Fibroblast of skin of abdomen (primary cell): Measurements from ENCODE around the gene ZNF516.
A peak's percentile ranks its signal among the peaks of the same experiment; 100 is the strongest.

ENCODE experiments used
- DNase-seq: peaks from one replicate; pipeline ENCODE4 v3.0.0-alpha.2; 2013

ZNF516 gene

DNA sequence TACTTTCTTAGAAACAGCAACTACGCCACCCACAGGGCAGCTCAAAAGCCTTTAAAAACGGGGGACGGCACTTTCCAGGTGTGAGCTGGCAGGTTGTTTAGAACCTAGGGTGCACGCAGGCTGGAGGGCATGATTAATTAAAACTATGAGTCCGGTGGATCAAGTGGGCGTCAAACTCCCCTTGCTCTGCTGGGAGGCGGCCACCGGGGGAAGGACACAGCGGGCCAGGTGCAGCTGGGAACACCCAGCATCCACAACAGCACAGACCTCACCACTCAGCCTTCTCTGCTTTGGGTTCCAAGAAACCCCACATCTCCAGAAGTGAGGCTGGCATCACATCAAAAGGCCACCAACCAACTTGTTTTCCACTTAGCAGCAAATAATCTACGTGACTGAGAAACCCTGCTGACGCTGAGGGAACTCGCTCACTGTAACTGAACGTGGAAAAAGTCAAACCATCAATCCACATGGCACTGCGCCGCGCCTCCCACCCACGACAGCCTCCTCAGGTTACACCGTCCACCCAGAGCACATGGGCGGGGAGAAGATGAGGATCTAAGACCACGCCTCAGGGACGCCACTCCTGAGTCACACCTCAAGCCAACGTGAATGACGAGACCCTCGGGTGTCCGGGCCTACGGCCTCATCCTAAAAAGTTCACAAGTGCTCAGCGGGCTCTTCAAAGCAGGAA lies 118.2 kb downstream of the ZNF516 start:
- no peak for DNase-seq

DNA sequence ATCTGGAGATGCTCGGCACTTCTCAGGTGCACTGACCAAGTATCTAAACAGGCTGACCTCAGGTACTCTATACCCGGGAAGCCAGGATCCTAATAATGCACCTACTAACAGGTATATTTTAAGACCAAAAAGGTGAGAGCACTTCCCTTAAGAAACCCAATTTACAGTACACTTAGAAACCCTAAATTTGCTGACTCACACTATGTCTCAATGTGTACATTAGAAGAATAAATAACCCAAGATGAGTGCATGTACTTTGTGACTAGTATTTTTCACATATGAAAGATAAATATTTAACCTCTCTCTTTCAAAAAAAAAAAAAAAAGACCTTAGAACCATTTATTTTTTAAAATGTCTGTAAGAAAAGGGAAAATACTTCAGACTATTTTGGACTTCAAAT lies 118.8 kb downstream of the ZNF516 start:
- no peak for DNase-seq

DNA sequence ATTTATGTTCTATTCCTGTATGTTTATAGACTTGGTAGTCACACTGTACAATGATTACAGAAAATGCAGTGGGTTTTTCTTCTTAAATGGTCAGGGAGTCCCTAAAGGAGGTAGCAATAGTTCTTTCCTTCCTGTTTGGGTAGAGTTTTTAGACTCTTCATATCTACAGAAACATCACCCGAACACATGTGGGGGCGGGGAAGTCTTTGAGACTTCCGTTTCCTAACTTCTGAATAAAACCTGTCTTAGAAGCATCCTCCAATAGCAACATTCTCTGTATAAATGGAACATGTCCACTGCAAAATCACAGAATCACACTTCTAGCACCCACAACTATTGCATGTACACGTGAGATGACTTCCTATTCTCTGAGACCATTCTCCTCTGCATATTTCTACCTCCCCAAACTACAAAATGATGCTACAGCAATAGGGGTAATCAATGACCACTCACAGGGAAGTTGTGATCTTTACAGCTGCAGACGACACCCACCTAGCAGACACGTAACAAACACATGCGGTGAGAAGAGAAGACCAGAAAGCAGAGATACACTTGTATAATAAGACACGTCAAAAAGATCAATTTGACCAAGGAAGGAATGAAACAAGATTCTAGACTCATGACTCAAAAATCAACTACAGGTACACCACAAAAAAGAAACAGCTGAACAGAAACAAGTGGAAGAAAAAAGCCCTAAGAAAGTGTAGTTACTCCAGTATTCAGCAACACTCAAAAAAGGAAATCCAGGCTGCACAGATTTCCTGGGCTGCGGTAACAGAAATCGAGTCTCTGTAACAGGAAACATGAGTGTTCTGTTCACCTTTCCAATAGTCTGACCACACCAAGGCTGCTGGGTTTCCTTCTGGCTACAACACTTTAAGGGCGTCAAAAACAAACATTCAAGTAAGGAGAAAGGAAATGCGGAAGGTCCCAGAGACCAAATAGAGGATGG lies 120.4 kb downstream of the ZNF516 start:
- no peak for DNase-seq

DNA sequence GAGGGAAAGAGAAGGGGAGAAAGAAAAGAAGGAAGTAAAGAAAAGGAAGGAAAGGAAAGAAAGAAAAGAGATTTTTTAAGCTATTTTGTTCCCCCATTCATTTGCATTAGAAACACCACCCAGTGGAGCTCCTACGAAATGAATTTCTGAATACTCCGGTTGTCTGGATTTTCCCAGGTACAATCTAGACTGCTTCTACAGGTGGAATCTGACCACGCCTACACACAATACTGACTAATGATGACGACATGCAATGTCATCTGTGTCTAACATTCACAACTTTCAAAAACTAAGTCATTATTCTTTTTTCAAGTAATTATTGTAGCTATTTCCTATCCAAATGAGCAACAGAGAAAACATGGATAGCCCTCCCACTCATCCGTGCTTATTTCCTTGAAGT lies 121.7 kb downstream of the ZNF516 start:
- no peak for DNase-seq

DNA sequence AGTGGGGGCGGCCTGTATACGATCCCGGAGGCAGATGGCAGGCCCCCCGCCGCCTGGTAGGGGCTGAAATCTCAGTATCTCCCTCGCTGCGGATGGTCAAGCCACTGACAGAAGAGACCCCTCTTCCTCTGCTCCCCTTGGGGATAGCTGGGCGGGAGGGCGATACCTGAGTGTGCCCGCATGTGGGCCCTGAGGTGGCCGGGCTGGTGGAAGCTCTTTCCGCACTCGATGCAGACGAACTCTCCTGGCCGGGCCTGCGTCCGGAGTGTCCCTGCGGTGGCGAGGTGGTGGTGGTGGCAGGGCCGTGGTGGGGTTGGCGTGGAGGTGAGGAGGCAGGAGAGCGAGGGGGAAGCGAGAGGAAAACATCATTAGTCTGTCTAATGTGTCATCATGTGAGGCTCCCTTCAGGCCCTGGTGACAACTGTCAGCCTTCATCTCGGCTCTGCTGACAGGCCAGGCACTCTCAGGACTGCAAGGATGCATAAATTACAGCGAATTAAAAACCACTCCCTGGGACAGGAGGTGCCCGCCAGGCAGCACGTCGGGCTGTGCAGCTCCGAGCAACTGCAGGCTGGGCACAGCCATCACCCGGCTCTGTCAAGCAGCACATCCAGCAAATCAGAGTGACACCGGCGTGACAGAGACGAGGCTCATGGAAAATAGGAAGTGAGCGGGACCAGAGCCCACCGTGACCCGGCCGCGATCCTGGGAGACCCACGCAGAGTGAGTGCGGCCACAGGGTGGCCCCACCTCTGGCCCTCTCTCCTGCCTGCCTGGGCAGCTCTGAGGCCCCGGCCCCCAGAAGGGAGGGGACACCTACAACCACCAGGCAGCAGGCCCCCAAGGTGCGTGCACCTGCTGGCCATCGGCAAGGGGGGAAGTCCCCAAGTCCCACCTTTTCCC lies 123.5 kb downstream of the ZNF516 start:
- DNase-seq = no peak

DNA sequence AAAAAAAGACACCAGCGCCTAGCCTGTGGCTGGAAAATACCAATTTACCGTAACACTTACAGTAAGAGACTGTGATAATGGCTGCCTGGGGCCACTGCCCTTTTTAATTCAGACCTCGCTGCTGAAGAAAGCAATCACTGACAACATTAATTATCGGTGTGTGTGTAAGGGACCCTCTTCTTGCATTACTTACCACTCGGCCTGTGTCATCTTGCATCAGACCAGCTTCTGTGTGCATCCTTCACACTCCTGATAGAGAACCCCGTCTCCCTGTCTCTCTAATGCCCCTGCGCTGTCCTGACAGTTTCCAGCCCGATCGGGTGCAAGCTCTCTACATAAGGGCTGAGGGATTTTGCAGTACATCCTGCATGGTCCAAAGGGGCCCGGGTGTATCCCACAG lies 124.4 kb downstream of the ZNF516 start:
- no peak for DNase-seq

DNA sequence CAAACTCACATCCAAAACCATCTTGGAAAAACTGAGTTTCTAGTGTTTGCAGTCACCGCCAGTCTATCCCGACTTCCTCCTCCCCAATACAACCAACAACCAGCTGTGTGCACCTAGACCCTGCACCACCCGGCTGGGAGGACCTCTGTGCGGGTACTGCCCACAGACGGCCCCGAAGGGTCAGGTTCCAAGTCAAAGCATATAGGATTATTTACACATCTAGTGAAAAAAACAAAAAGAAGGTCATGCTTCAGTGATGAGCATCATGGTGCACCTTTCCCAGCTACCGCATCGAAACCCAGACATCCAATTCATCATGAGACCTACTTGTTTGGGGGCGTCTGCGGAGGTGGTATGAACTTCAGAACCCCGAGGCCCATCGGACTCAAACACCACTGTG lies 124.8 kb downstream of the ZNF516 start:
- no peak for DNase-seq

DNA sequence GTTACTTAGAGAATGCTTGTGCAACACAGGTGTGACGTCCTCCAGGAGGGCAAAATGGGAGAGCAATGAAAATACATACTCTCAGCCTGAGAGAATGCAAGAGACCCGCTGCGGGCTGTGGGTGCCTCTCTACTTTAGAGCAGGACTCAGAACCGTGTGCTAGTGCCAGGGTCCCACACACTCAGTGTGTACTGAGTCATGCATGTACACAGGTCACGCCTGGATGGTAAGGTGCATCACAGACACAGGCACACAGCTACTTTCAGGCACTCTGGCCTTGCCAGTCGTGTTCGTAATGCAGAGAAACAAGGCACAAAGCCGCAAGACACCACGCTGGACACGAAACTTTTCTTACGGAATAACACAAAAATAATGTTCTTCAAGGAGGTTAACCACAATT lies 125.3 kb downstream of the ZNF516 start:
- no peak for DNase-seq

DNA sequence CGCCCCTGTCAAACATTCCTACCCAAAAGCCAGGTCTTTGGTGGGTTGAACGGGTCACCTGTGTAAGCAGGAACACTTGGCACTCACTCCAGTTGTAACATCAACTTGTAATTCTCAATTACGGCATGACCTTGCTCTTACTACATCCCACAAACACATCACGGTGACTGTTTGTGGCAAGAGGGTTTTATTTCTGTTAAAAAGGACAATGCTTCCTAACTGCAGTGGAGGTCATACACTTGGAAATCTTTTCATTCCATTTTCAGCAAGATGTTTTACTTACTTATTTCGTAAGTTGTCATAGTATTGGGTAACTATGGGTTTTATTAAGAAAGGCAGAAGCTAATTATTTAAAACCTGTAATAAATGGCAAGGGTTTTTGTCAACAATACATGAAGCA lies 126.1 kb downstream of the ZNF516 start:
- DNase-seq = no peak

DNA sequence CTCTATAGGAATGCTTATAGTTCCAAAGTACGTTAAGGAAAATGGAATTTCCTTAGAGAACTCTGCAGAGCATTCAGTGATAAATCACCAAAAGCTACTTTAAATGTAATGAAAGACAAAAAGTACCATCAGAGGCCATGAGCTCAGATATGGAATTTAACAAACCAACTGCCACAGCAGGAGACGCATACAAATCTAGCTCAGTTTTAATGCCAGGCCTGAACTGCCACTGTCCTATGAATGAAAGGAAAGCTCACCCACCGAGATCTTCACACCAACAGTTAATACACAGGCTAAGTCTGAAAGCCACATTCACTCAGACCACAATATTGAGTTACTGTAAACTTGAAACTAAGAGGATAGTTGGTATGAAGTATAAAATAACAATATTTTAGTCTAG lies 126.8 kb downstream of the ZNF516 start:
- DNase-seq = no peak

DNA sequence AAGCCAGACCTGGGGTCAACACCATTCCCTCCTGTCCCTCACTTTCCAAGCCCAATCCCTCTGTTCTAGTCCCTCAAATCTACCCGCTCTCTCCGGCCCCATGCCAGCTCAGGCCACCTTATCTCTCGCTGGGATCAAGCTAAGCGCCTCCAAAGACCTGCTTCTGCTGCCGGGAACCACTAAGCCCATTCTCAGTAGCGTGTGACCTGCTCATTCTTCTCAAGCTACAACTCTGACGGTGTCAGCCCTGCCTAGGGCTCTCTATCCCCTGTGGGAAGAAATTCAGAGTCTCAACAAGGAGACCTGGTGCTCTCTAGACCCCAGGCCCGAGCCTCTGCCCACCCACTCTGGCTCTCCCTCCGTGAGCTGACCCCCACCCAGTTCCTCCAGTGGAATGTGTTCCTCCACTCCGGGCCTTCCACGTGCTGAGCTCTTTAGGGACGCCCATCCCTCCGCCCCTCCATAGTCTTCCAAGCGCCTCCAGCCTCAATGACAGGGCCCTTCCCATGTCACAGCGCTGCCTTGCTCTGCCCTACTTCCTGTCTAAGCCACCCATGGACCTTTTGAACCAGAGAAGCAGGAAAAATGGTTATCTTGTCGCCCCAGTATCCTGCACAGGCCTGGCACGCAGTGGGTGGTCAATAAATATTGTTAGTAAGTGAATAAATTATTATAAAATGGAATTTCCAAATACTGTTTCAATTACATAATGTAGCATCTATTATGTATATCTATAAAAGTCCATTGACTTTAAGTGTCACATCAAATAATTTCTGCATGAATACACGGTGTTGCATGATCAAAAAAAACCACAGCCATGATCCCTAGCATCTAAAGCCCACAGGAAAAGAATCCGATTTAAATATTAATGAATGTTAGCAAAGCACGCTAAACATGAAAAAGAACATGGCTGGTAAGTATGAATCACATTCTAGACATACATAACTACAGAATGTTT lies 127.6 kb downstream of the ZNF516 start:
- DNase-seq = no peak

DNA sequence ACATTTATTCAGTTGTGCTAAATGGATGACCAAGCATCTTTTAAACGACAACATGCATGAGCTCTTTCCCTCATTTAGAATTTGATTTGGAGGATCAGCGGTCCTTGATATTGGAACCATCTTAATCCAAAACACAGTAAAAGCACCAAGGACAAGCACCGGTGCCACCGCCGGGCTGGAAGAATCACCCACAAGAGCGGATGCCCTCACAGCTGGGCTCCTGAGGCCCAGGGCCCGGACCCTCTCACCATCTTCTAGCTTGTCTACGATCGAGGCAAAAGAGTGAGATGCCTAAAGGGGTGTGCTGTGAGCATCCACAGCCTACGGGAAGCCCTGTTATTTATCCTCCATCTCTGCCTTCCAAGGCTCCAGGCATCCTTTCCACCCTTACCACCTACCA lies 129.5 kb downstream of the ZNF516 start:
- no peak for DNase-seq

DNA sequence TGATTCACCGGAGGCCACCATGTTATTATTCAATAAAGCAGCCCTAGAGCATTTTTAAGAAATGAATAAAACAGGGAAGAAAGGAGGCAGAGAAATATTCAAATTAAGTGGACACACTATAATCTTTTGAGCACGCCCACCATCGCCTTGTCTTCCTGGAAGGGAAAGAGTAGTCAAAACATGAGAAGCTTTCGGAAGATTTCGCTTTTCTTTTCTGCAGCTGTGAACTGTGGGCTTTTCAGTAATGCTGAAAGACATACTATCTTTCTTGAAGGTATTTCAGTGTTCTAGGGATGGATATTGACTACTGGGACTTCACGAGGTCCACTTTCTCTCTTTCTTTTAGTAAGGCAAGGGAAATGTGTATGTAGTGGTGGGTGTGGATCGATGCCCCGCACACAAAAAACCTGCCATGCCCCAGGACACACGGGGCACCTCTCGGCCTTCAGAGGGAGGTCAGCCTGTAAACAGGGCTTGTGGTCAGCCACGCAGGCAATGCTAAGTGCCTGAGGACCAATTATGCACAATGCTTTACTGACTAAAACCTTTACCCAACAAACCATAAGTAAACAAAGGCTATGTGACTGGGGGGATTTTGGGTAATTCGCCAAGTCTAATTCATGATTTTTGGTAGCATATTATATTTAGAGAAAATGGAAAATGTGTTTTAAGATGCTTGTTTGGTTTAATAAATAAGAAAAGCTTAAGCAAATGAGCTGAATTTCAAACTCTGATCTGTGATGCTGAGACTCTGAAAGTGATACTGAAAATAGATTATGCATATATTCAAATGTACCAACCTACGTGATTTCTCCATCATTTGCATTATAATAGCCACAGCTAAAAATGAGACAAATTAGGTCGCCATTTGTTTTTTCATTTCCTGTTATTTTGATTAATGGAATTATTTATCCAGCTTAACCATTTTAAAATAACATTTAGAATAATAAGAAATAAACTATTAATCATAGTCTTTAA lies 130.5 kb downstream of the ZNF516 start:
- DNase-seq = no peak

DNA sequence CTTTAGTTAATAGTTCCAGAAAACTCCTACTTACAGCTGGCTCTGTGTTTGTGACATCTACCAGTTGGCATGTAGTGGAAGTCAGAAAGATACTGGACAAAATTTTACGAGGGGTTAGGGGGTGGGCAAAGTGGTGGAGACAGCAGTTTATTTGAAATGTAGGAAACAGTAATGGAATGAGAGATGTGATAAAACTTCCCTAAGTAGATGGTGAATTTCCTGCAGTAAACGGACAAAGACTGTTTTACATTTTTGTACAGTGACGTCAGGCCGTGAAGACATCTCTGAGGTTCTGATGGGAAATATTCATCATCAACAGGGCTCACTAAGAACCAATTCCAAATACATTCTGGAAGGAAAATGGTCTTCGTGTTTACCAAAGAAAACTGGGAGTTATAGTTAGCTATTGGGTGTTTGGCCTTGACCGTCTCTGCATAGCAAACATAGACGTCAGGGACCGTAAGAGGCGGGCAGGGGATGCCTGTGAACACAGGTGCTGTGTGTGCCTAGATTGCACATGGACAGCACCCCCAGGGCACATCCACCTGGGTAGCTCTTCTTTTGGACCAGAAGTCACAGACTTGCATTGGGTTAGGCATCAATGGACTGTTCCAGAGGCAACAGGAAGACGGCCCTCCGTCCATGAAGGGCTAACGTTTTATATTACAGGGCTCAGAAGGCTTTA lies 131.5 kb downstream of the ZNF516 start:
- peak; percentile 70 for DNase-seq

DNA sequence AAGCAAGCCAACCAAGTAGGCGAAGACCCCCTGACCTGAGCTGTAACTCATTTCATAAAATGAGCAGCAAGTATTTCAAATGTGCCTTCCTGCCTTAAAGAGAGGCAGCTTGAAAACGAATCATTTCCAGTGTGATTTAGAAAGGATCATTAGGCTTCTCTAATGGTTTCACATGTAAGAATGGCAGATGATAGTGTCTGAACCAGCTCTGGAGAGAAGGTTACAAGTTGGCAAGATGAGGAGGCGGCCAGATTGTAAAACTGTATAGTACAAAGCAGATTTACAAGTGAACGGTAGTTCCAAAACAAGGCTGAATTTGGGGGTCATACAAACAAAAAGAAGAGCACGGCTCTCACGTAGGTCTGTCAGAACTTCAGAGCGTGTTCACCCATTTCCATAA lies 132.4 kb downstream of the ZNF516 start:
- no peak for DNase-seq

DNA sequence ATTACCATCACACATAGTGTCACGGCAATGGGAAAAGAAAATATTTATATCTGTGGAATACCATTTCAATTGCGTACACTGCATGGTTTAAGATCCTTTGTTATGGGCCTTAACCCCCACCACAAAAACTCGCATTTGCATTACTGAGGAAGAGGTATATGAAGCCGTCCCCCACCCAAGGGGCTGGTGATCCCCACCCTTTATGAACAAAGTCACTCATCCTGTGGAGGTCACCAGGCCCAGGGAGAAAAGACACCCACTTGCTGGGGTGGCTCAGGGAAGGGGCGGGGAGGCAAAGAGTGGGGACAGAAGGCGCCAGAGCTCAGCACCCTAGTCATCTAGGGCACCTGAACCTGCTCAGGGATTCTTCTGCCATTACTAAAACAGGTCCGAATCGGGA lies 133.8 kb downstream of the ZNF516 start:
- no peak for DNase-seq

DNA sequence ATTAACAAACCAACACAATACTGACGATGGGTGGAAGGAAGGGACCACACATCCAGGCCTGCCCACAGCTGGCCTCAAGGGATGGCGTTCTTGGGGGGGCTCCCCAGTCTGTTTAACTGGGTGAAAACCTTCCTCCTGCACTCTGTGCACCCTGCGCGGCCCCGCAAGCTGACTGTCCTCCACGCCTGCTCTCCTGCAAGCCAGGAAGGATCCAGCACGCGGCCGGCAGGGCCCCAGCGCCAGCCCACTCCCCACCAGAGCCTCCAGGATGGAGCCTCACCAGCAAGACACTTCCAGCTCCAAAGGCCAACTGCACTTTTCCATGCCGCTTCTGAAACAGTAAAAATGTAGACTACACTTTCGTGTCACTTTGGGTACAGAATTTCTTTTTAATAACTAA lies 135.1 kb downstream of the ZNF516 start:
- DNase-seq = no peak

DNA sequence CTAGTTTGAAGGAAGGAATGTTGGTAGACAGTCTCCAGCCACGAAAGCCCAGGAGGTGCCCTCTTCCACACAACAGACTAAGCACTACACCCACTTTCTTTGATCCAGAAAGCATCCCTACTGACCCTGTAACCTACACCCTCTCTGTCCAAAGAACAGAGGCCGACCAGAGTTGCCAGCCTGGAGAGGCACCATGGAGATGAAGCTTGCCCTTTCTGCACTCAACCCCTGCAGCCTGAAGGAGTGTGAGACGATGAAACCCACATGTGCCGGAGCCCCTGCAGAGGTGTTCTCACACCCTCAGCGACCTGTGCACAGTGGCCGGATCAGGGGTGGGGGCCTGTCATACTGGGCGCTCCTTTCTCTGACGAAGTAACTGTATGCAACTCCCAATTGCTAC lies 136.3 kb downstream of the ZNF516 start:
- no peak for DNase-seq

DNA sequence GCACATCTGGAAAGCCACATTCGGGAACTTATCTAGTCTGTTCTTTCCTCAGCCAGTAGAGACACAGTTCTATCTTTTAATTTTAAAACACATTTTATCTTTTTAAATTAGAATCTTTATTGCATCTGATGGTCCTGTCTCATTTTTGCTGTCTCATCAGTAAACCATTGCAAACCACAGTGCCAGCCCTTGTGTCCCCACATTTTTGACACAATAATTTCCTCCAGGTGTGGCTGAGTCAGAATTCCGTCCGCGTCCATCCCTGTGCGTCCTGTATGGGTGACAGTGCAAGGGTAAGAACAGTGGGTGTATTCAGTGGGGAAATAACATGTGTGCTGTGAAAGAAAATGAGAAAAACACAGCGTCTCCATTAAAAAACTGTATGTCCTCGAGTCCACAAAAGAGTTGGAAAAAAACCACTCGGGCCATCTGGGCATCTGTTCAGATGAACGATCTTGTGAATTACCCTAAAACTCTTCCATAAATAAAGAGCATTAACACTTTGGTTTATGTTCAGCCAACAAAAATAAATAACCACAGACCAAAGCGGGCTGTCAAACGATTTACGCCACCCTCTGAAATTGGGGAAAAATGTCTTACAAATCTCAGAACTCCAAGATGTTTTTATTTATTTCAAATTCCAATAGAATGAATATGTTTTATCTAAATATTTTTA lies 137.3 kb downstream of the ZNF516 start:
- DNase-seq = no peak
